ENCODE results near the gene WDR55. TPM values are rescaled to one million over a fixed set of nuclear protein-coding genes. Genes with fewer than 3 reads are reported as not detected.

Gene WDR55
- total and polyA plus RNA-seq, 2 of the 8 experiments (the other 6 are each of a cell fraction or from before 2014, with no cell fraction given) = 15.3 to 22.7 TPM

DNA sequence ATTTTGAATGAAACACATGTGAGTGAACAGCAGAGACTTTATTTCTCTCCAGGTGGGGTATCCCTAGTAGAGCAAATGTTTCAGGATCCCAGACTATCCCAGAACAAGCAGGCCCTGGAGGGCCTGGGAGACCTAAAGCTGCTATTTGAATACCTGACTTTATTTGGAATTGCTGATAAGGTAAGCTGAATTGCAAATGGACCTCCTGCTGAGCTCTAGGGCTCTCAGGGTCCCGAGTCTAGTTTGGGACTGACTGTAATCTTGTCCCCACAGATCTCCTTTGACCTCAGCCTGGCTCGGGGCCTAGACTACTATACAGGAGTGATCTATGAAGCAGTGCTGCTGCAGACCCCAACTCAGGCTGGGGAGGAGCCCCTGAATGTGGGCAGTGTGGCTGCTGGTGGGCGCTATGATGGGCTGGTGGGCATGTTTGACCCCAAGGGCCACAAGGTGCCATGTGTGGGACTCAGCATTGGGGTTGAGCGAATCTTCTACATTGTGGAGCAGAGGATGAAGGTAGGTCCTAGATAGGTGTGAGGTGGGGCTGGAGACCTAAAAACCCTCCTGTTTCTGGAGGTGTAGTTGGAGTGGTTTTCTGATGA lies 32.3 kb downstream of the WDR55 start:
- POLR2A ChIA-PET (ENCODE audit: partially characterized antibody) = interaction anchor here (0.6 to 1.7 kb wide), 6 partner anchors 9 to 304 kb away, joined by 3 to 6 read pairs (median 4); partner anchors contain the start of genes DND1 and SRA1
- Histone ChIP-seq H3K4me1 (replicated peaks in 1 of 4; ENCODE audit: control insufficient read depth in 3 of 4, insufficient read depth in 4 of 4, low read length in 3 of 4) (peaks cover 0 to 4% (median 0%) of the 10 kb centered on the region in 4 experiments; a peak in 1 of 7 replicates), H2BK20ac (ENCODE audit: low read length) (no peak overlapping the region), H4K8ac (ENCODE audit: extremely low read depth, insufficient read depth, low read length) (no peak overlapping the region), H3K4me3 (ENCODE audit: extremely low read depth in 1 of 4, insufficient read depth in 2 of 4, low read depth in 3 of 4, low read length in 4 of 4) (no peak overlapping the region), H3K36me3 (ENCODE audit: control insufficient read depth in 2 of 4, insufficient read depth in 4 of 4, low read length in 3 of 4) (peaks cover 21 to 60% (median 46%) of the 10 kb centered on the region in 4 experiments), H2AFZ (ENCODE audit: low read length) (no peak overlapping the region), H3K4me2 (ENCODE audit: insufficient read depth in 1 of 2, low read depth in 2 of 2, low read length in 2 of 2) (no peak overlapping the region), H2AK5ac (ENCODE audit: low read depth, low read length) (no peak overlapping the region), H3K4ac (replicated peaks; ENCODE audit: insufficient read length, low read depth, low read length) (no peak overlapping the region), H2BK12ac (ENCODE audit: low read depth, low read length) (no peak overlapping the region), H2BK5ac (ENCODE audit: low read depth, low read length) (no peak overlapping the region), H3K56ac (replicated peaks; ENCODE audit: insufficient read length, low read depth, low read length) (no peak overlapping the region), H3K9ac (replicated peaks in 1 of 4; ENCODE audit: extremely low read depth in 1 of 4, low read depth in 3 of 4, low read length in 3 of 4) (no peak overlapping the region), H2BK120ac (replicated peaks; ENCODE audit: low read depth, low read length) (no peak overlapping the region), H3K79me2 (ENCODE audit: control insufficient read depth in 1 of 2, insufficient read depth in 2 of 2, low read length in 2 of 2) (peaks cover 0 to 31% of the 10 kb centered on the region in 2 experiments; a peak in 2 of 4 replicates), H4K91ac (replicated peaks; ENCODE audit: insufficient read length, low read length) (no peak overlapping the region), H3K79me1 (ENCODE audit: low read depth, low read length) (peaks cover 5% of the 10 kb centered on the region), H3K9me3 (ENCODE audit: insufficient read depth in 2 of 2, low read depth in 1 of 2, low read length in 1 of 2) (no peaks in the 10 kb centered on the region), H3K27me3 (replicated peaks in 1 of 4; ENCODE audit: control insufficient read depth in 3 of 4, extremely low read depth in 1 of 4, insufficient read depth in 3 of 4, low read length in 3 of 4) (no peaks in the 10 kb centered on the region), H3K23me2 (ENCODE audit: low read depth, low read length) (peaks cover 7% of the 10 kb centered on the region; the same call in 1 of the 2 replicates), H3K27ac (ENCODE audit: low read depth, low read length) (no peak overlapping the region), H3K18ac (ENCODE audit: extremely low read depth, low read length) (no peak overlapping the region), H3K23ac (ENCODE audit: insufficient read length) (no peak overlapping the region), H2BK15ac (ENCODE audit: low read length) (no peak overlapping the region), H3K14ac (ENCODE audit: insufficient read length) (no peak overlapping the region), H4K5ac (ENCODE audit: insufficient read length, low read depth, low read length) (no peak overlapping the region), H4K20me1 (replicated peaks in 1 of 2; ENCODE audit: control insufficient read depth in 1 of 2, insufficient read depth in 2 of 2, low read length in 2 of 2) (peaks cover 1 to 2% of the 10 kb centered on the region in 2 experiments)
- no peak for FAIRE-seq
- DNase-seq (ENCODE audit: low read depth in 1 of 2, low spot score in 2 of 2) = no peak
- CTCF ChIA-PET (ENCODE audit: partially characterized antibody) = interaction anchor here (1.0 to 1.9 kb wide), 3 partner anchors 9 to 312 kb away, joined by 3 to 5 read pairs (median 5); no protein-coding TSS in a partner anchor
- 93% methylated on average over 4 of the region's 4 CpGs; no CpG with 5 or more reads in 1 of the 2 experiments for WGBS, 2 experiments (ENCODE audit: extremely low coverage in 1 of 2, insufficient coverage in 1 of 2, insufficient read length in 1 of 2, insufficient replicate concordance in 2 of 2, low coverage in 1 of 2, low lambda C conversion rate in 2 of 2, missing lambda C conversion rate in 1 of 2)
- TF ChIP-seq RBBP5 (IDR thresholded peaks at IDR 0.05; ENCODE audit: borderline replicate concordance, low read depth, low read length) (no peak), ZNF274 (IDR thresholded peaks at IDR 0.05; ENCODE audit: borderline replicate concordance, extremely low read depth, low read length) (no peak), NANOG (IDR thresholded peaks at IDR 0.05; ENCODE audit: insufficient read depth, low read depth, low read length, poor library complexity, severe bottlenecking) (no peak), MAFK (IDR thresholded peaks at IDR 0.05; ENCODE audit: low read depth, low read length) (no peak), CTBP2 (IDR thresholded peaks at IDR 0.05; ENCODE audit: borderline replicate concordance, insufficient read depth, insufficient read length, low read length) (no peak), POLR2A (IDR thresholded peaks at IDR 0.05; ENCODE audit: control extremely low read depth in 1 of 2, low read depth in 2 of 2, low read length in 2 of 2) (no peak), GABPA (IDR thresholded peaks at IDR 0.05; ENCODE audit: borderline replicate concordance, insufficient read depth, low read length) (no peak), SP1 (IDR thresholded peaks at IDR 0.05; ENCODE audit: low read depth, low read length) (no peak)
- TF ChIP-seq, protein P1, sequence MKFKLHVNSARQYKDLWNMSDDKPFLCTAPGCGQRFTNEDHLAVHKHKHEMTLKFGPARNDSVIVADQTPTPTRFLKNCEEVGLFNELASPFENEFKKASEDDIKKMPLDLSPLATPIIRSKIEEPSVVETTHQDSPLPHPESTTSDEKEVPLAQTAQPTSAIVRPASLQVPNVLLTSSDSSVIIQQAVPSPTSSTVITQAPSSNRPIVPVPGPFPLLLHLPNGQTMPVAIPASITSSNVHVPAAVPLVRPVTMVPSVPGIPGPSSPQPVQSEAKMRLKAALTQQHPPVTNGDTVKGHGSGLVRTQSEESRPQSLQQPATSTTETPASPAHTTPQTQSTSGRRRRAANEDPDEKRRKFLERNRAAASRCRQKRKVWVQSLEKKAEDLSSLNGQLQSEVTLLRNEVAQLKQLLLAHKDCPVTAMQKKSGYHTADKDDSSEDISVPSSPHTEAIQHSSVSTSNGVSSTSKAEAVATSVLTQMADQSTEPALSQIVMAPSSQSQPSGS (IDR thresholded peaks at IDR 0.05; ENCODE audit: low read length) = no peak
- TF ChIP-seq, protein P2, sequence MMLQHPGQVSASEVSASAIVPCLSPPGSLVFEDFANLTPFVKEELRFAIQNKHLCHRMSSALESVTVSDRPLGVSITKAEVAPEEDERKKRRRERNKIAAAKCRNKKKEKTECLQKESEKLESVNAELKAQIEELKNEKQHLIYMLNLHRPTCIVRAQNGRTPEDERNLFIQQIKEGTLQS (IDR thresholded peaks at IDR 0.05; ENCODE audit: insufficient read depth, low read depth, low read length) = no peak

Measured in H1 (cell line).